Liver (tissue), 9 donors: ENCODE measurements around the gene TDO2. TPM values are rescaled to one million over a fixed set of nuclear protein-coding genes. Genes with fewer than 3 reads are reported as not detected.

Experiments used
- DNase-seq: peaks from one replicate; pipeline ENCODE4 v3.0.0-alpha.2; 2017; ENCODE audit warnings: low spot score
- H3K27ac ChIP-seq, 2 donors: one replicate each; pipeline ENCODE4 v1.7.0; 2013; ENCODE audit warnings: inconsistent platforms in 2 of 2, low read length in 2 of 2, control low read depth in 1 of 2, low read depth in 1 of 2, mild to moderate bottlenecking in 1 of 2
- H3K27me3 ChIP-seq, 4 donors: one replicate each; pipeline versions ENCODE4 v1.6.1 to v1.7.0; 2013; ENCODE audit warnings: low read length in 3 of 4, inconsistent platforms in 1 of 4, mild to moderate bottlenecking in 1 of 4, moderate library complexity in 1 of 4; ENCODE audit not compliant: control insufficient read depth in 4 of 4, insufficient read depth in 4 of 4
- H3K36me3 ChIP-seq, 4 donors: one replicate each; pipeline versions ENCODE4 v1.6.1 to v1.7.0; 2013; ENCODE audit warnings: low read length in 3 of 4, mild to moderate bottlenecking in 3 of 4, low read depth in 1 of 4, moderate library complexity in 1 of 4; ENCODE audit not compliant: control insufficient read depth in 4 of 4, insufficient read depth in 3 of 4
- H3K4me1 ChIP-seq, 4 donors: one replicate each; pipeline versions ENCODE4 v1.6.1 to v1.7.0; 2013; ENCODE audit warnings: low read length in 3 of 4, mild to moderate bottlenecking in 3 of 4, moderate library complexity in 1 of 4; ENCODE audit not compliant: control insufficient read depth in 4 of 4, insufficient read depth in 4 of 4
- H3K4me3 ChIP-seq, 3 donors: one replicate each; pipeline versions ENCODE4 v1.6.1 to v1.7.0; 2013; ENCODE audit warnings: low read length in 3 of 3, control low read depth in 1 of 3, low read depth in 1 of 3, mild to moderate bottlenecking in 1 of 3
- H3K9ac ChIP-seq, 2 donors: one replicate each; pipeline ENCODE4 v1.7.0; 2013; ENCODE audit warnings: low read length in 2 of 2, mild to moderate bottlenecking in 2 of 2, moderate library complexity in 2 of 2, control low read depth in 1 of 2, low read depth in 1 of 2
- H3K9me3 ChIP-seq, 4 donors: one replicate each; pipeline versions ENCODE4 v1.6.1 to v1.7.0; 2013; ENCODE audit warnings: low read length in 3 of 4; ENCODE audit not compliant: control insufficient read depth in 4 of 4
- EGR1 ChIP-seq, 2 donors: IDR thresholded peaks; 2 replicates each; pipeline ENCODE4 v1.6.1; 2016 to 2018; ENCODE audit warnings: antibody characterized with exemption in 2 of 2, low read depth in 2 of 2
- FOXA1 ChIP-seq: IDR thresholded peaks from 2 replicates; pipeline ENCODE4 v1.6.1; 2016; ENCODE audit warnings: antibody characterized with exemption
- FOXA2 ChIP-seq: IDR thresholded peaks from 2 replicates; pipeline ENCODE4 v1.6.1; 2016; ENCODE audit warnings: antibody characterized with exemption
- GABPA ChIP-seq, 2 donors: IDR thresholded peaks in 1 of 2; conservative IDR thresholded peaks in 1 of 2; 2 replicates each; pipeline ENCODE4 v1.6.1; 2016; ENCODE audit warnings: antibody characterized with exemption in 2 of 2, mild to moderate bottlenecking in 1 of 2, moderate library complexity in 1 of 2
- HNF4A ChIP-seq, 2 donors: conservative IDR thresholded peaks; 2 replicates each; pipeline ENCODE4 v1.6.1; 2016; ENCODE audit warnings: antibody characterized with exemption in 2 of 2, mild to moderate bottlenecking in 2 of 2
- HNF4G ChIP-seq: IDR thresholded peaks from 2 replicates; pipeline ENCODE4 v1.6.1; 2016; ENCODE audit warnings: antibody characterized with exemption
- JUND ChIP-seq, 2 donors: IDR thresholded peaks; 2 replicates each; pipeline ENCODE4 v1.6.1; 2016; ENCODE audit warnings: antibody characterized with exemption in 2 of 2
- MAX ChIP-seq: IDR thresholded peaks from 2 replicates; pipeline ENCODE4 v1.6.1; 2016; ENCODE audit warnings: antibody characterized with exemption
- NR2F2 ChIP-seq: IDR thresholded peaks from 2 replicates; pipeline ENCODE4 v1.6.1; 2016; ENCODE audit warnings: antibody characterized with exemption
- RAD21 ChIP-seq, 2 donors: IDR thresholded peaks; 2 replicates each; pipeline ENCODE4 v1.6.1; 2016; ENCODE audit warnings: antibody characterized with exemption in 2 of 2, mild to moderate bottlenecking in 2 of 2
- REST ChIP-seq: IDR thresholded peaks from 2 replicates; pipeline ENCODE4 v1.6.1; 2016; ENCODE audit warnings: antibody characterized with exemption, mild to moderate bottlenecking
- RXRA ChIP-seq, 2 donors: IDR thresholded peaks; 2 replicates each; pipeline ENCODE4 v1.6.1; 2017 to 2018; ENCODE audit warnings: antibody characterized with exemption in 2 of 2, mild to moderate bottlenecking in 1 of 2
- SP1 ChIP-seq: IDR thresholded peaks from 2 replicates; pipeline ENCODE4 v1.6.1; 2018; ENCODE audit warnings: antibody characterized with exemption, mild to moderate bottlenecking
- TAF1 ChIP-seq: conservative IDR thresholded peaks from 2 replicates; pipeline ENCODE4 v1.6.1; 2016; ENCODE audit warnings: antibody characterized with exemption, mild to moderate bottlenecking
- YY1 ChIP-seq: IDR thresholded peaks from 2 replicates; pipeline ENCODE4 v1.6.1; 2016; ENCODE audit warnings: antibody characterized with exemption, mild to moderate bottlenecking
- ZBTB33 ChIP-seq: IDR thresholded peaks from 2 replicates; pipeline ENCODE4 v1.6.1; 2016; ENCODE audit warnings: antibody characterized with exemption
- WGBS: extraction: QIAGEN DNeasy Blood & Tissue Kit; methylation state at CpG from one replicate; pipeline ENCODE4 v1.1.7; 2013; 5-methylcytosine and 5-hydroxymethylcytosine counted together
- polyA plus RNA-seq, 2 donors: library from polyadenylated mRNA; stranded (reverse) in 1 of 2; unstranded in 1 of 2; fragments of 200-250 nt in 1 of 2; fragments of >200 nt in 1 of 2; fragmentation: Nextera tagmentation in 1 of 2; extraction: Ambion mirVana in 1 of 2; gene quantifications; one replicate each; pipeline versions ENCODE4 v1.2.1 to v1.2.3, GENCODE V29; 2013 to 2015
- total RNA-seq, 2 donors: library from RNA; depleted of rRNA; stranded (reverse); fragments of >200 nt; gene quantifications; one replicate each; pipeline ENCODE4 v1.2.3, GENCODE V29; 2014
- TF ChIP-seq, protein P1 (sequence below): IDR thresholded peaks from 2 replicates; pipeline ENCODE4 v1.6.1; 2016; ENCODE audit warnings: antibody characterized with exemption
- TF ChIP-seq, protein P2 (sequence below): fragments of 150-350 bp; IDR thresholded peaks from 2 replicates; pipeline ENCODE4 v1.5.1; 2017; ENCODE audit warnings: improper control_type of control experiment, low read depth, low read length; ENCODE audit not compliant: missing input control
- donor health status: healthy.
- donor health status: healthy.
- donor health status: healthy.
- donor health status: healthy.
- donor health status: healthy.

Gene TDO2
- total and polyA plus RNA-seq, 4 donors, result 163 to 1,057 (median 533) TPM

- H3K27ac ChIP-seq, result peak overlapping the region; percentile 94 to 99
- 28% methylated on average over 4 of the region's 4 CpGs for WGBS
- DNase-seq, result no peak
Observed at GRCh38 chr4:155954939-155955338, 51.4 kb downstream of the TDO2 start.

More at GRCh38 chr4:155954939-155955338, 51.4 kb downstream of the TDO2 start:
- H3K4me1 ChIP-seq, result peaks cover 5 to 17% (median 9%) of the 10 kb centered on the region in 4 donors
- peak; percentile 14 to 28 for TF ChIP-seq RAD21 (IDR thresholded peaks at IDR 0.05)
- peak; percentile 97 to 99 for TF ChIP-seq JUND (IDR thresholded peaks at IDR 0.05)
- TF ChIP-seq FOXA2, result peak; percentile 88
- peak; percentile 99 to 100 for TF ChIP-seq HNF4A (conservative IDR thresholded peaks at IDR 0.05)
- peak; percentile 71 for TF ChIP-seq MAX
- TF ChIP-seq FOXA1, result peak; percentile 92
- TF ChIP-seq, protein P1, sequence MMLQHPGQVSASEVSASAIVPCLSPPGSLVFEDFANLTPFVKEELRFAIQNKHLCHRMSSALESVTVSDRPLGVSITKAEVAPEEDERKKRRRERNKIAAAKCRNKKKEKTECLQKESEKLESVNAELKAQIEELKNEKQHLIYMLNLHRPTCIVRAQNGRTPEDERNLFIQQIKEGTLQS, result peak; percentile 89
- peak; percentile 74 for TF ChIP-seq ZBTB33
- TF ChIP-seq RXRA (IDR thresholded peaks at IDR 0.05), result peak; percentile 39 to 81
- TF ChIP-seq YY1, result peak; percentile 69
- no peak for TF ChIP-seq NR2F2
- no peak for TF ChIP-seq GABPA (IDR thresholded peaks at IDR 0.05 in 1 of 2, conservative IDR thresholded peaks at IDR 0.05 in 1 of 2)
- TF ChIP-seq, protein P2, sequence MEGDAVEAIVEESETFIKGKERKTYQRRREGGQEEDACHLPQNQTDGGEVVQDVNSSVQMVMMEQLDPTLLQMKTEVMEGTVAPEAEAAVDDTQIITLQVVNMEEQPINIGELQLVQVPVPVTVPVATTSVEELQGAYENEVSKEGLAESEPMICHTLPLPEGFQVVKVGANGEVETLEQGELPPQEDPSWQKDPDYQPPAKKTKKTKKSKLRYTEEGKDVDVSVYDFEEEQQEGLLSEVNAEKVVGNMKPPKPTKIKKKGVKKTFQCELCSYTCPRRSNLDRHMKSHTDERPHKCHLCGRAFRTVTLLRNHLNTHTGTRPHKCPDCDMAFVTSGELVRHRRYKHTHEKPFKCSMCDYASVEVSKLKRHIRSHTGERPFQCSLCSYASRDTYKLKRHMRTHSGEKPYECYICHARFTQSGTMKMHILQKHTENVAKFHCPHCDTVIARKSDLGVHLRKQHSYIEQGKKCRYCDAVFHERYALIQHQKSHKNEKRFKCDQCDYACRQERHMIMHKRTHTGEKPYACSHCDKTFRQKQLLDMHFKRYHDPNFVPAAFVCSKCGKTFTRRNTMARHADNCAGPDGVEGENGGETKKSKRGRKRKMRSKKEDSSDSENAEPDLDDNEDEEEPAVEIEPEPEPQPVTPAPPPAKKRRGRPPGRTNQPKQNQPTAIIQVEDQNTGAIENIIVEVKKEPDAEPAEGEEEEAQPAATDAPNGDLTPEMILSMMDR, result no peak
- peak; percentile 94 for TF ChIP-seq SP1
- TF ChIP-seq EGR1 (IDR thresholded peaks at IDR 0.05; ENCODE audit: low read depth in 2 of 2), result no peak
- peak; percentile 86 for TF ChIP-seq HNF4G
- no peak for TF ChIP-seq TAF1
- peak; percentile 76 for TF ChIP-seq REST
- no peak overlapping the region for H3K4me3 ChIP-seq
- H3K27me3 ChIP-seq, result no peaks in the 10 kb centered on the region
- no peaks in the 10 kb centered on the region for H3K9me3 ChIP-seq
- H3K36me3 ChIP-seq, result no peaks in the 10 kb centered on the region
- H3K9ac ChIP-seq, result peak overlapping the region in 1 of 2 donors; percentile 45
